Dermis microvascular lymphatic vessel endothelial cell (primary cell): ENCODE results near the gene TBC1D1. TPM values are rescaled to one million over a fixed set of nuclear protein-coding genes. Genes with fewer than 3 reads are reported as not detected.

ENCODE experiments used
- DNase-seq, 2 donors: peaks; one replicate each; pipeline versions ENCODE4 v3.0.0 to v3.0.0-alpha.2; 2010; ENCODE audit warnings: low read depth in 2 of 2
- total RNA-seq: library from RNA; depleted of rRNA; stranded (reverse); fragments of >200 nt; gene quantifications from 2 replicates; pipeline ENCODE4 v1.2.1, GENCODE V29; 2014

Gene TBC1D1
- total RNA-seq: 94.7 and 121 TPM in 2 replicates

GRCh38 chr4:37890801-37891259 is at the start of gene TBC1D1:
Gene TBC1D1 (plus strand): TSS chr4:37891084. CDS start chr4:37902096, 11,012 bp downstream.
- no peak for DNase-seq

- DNase-seq: no peak
These were observed 46.7 kb upstream of the TBC1D1 start for GRCh38 chr4:37844204-37844603.

- no peak for DNase-seq
These were observed 45.7 kb upstream of the TBC1D1 start for GRCh38 chr4:37845201-37845600.

GRCh38 chr4:37847311-37847884 is 43.5 kb upstream of the TBC1D1 start:
- no peak for DNase-seq

- no peak for DNase-seq
These were observed 38.5 kb upstream of the TBC1D1 start for GRCh38 chr4:37852376-37852775.

GRCh38 chr4:37858112-37858511 is 32.8 kb upstream of the TBC1D1 start:
- no peak for DNase-seq

GRCh38 chr4:37858872-37859271 is 32.0 kb upstream of the TBC1D1 start:
- no peak for DNase-seq

GRCh38 chr4:37860266-37860665 is 30.6 kb upstream of the TBC1D1 start:
- DNase-seq: no peak

GRCh38 chr4:37862961-37863360 is 27.9 kb upstream of the TBC1D1 start:
- no peak for DNase-seq

- no peak for DNase-seq
These were observed 26.1 kb upstream of the TBC1D1 start for GRCh38 chr4:37864786-37865185.

GRCh38 chr4:37865450-37865849 is 25.4 kb upstream of the TBC1D1 start:
- no peak for DNase-seq

GRCh38 chr4:37867102-37867501 is 23.8 kb upstream of the TBC1D1 start:
- no peak for DNase-seq

GRCh38 chr4:37868238-37868637 is 22.6 kb upstream of the TBC1D1 start:
- no peak for DNase-seq

- DNase-seq: no peak
These were observed 18.4 kb upstream of the TBC1D1 start for GRCh38 chr4:37872310-37872988.

GRCh38 chr4:37873386-37873785 is 17.5 kb upstream of the TBC1D1 start:
- peak; percentile 10 to 11 for DNase-seq

- no peak for DNase-seq
These were observed 14.7 kb upstream of the TBC1D1 start for GRCh38 chr4:37876156-37876555.

GRCh38 chr4:37879365-37879764 is 11.5 kb upstream of the TBC1D1 start:
- DNase-seq: no peak

- no peak for DNase-seq
These were observed 9.1 kb upstream of the TBC1D1 start for GRCh38 chr4:37881811-37882210.

GRCh38 chr4:37882665-37883296 is 8.1 kb upstream of the TBC1D1 start:
- no peak for DNase-seq

GRCh38 chr4:37884855-37885487 is 5.9 kb upstream of the TBC1D1 start:
- DNase-seq: no peak

- DNase-seq: no peak
These were observed 5.4 kb upstream of the TBC1D1 start for GRCh38 chr4:37885496-37885895.
